ENCODE data around the gene FHOD1. TPM values are rescaled to one million over a fixed set of nuclear protein-coding genes. Genes with fewer than 3 reads are reported as not detected.

Gene FHOD1
- total and polyA plus RNA-seq, 10 of the 15 experiments (the other 5 are each of a cell fraction or from before 2014, with no cell fraction given): 8.9 to 65.7 (median 18.1) TPM

GRCh38 chr16:67226804-67227566 lies 20.3 kb downstream of the FHOD1 start, which contains the start of gene TMEM208 (continued):
- TF ChIP-seq ATF3 (IDR thresholded peaks at IDR 0.05; ENCODE audit: borderline replicate concordance, extremely low read depth, low read depth, low read length): peak; percentile 98
- no peak for TF ChIP-seq USF2 (IDR thresholded peaks at IDR 0.05; ENCODE audit: borderline replicate concordance, low read depth, low read length)
- peak; percentile 96 for TF ChIP-seq NBN (IDR thresholded peaks at IDR 0.05)
- TF ChIP-seq LARP7 (IDR thresholded peaks at IDR 0.05): peak; percentile 58; the same call in 1 of the 2 replicates
- TF ChIP-seq RCOR1 (conservative IDR thresholded peaks at IDR 0.05; ENCODE audit: low read depth, low read length): 0 out of 2 replicates have a peak, but pooled peaks have one; percentile 44
- TF ChIP-seq NR2C1 (IDR thresholded peaks at IDR 0.05): peak; percentile 79
- no peak; the same call in 1 of the 2 replicates for TF ChIP-seq NFXL1 (IDR thresholded peaks at IDR 0.05; ENCODE audit: borderline replicate concordance)
- TF ChIP-seq, protein P1, sequence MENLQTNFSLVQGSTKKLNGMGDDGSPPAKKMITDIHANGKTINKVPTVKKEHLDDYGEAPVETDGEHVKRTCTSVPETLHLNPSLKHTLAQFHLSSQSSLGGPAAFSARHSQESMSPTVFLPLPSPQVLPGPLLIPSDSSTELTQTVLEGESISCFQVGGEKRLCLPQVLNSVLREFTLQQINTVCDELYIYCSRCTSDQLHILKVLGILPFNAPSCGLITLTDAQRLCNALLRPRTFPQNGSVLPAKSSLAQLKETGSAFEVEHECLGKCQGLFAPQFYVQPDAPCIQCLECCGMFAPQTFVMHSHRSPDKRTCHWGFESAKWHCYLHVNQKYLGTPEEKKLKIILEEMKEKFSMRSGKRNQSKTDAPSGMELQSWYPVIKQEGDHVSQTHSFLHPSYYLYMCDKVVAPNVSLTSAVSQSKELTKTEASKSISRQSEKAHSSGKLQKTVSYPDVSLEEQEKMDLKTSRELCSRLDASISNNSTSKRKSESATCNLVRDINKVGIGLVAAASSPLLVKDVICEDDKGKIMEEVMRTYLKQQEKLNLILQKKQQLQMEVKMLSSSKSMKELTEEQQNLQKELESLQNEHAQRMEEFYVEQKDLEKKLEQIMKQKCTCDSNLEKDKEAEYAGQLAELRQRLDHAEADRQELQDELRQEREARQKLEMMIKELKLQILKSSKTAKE (IDR thresholded peaks at IDR 0.05; ENCODE audit: low read depth, poor library complexity, severe bottlenecking): no peak
- TF ChIP-seq ETV6 (conservative IDR thresholded peaks at IDR 0.05 in 1 of 2, IDR thresholded peaks at IDR 0.05 in 1 of 2; ENCODE audit: borderline replicate concordance in 1 of 2, low read depth in 1 of 2): no peak
- peak; percentile 78 for TF ChIP-seq SREBF2 (IDR thresholded peaks at IDR 0.05; ENCODE audit: low read length)
- no peak for TF ChIP-seq HDAC6 (IDR thresholded peaks at IDR 0.05; ENCODE audit: unreplicated experiment)
- no peak for TF ChIP-seq ZNF622 (IDR thresholded peaks at IDR 0.05)
- no peak for TF ChIP-seq SUPT20H (IDR thresholded peaks at IDR 0.05; ENCODE audit: borderline replicate concordance, control insufficient read depth, low read depth, low read length)
- no peak for TF ChIP-seq NR2C2 (IDR thresholded peaks at IDR 0.05; ENCODE audit: borderline replicate concordance, control insufficient read depth, insufficient read length, low read depth)
- peak; percentile 53 for TF ChIP-seq TBL1XR1 (IDR thresholded peaks at IDR 0.05; ENCODE audit: low read depth, low read length)
- TF ChIP-seq, protein P2, sequence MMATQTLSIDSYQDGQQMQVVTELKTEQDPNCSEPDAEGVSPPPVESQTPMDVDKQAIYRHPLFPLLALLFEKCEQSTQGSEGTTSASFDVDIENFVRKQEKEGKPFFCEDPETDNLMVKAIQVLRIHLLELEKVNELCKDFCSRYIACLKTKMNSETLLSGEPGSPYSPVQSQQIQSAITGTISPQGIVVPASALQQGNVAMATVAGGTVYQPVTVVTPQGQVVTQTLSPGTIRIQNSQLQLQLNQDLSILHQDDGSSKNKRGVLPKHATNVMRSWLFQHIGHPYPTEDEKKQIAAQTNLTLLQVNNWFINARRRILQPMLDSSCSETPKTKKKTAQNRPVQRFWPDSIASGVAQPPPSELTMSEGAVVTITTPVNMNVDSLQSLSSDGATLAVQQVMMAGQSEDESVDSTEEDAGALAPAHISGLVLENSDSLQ (IDR thresholded peaks at IDR 0.05): peak; percentile 73
- peak; percentile 100 for TF ChIP-seq CREM (IDR thresholded peaks at IDR 0.05; ENCODE audit: low read depth)
- TF ChIP-seq NFIC (IDR thresholded peaks at IDR 0.05; ENCODE audit: low read depth, low read length): no peak
- TF ChIP-seq, protein P3, sequence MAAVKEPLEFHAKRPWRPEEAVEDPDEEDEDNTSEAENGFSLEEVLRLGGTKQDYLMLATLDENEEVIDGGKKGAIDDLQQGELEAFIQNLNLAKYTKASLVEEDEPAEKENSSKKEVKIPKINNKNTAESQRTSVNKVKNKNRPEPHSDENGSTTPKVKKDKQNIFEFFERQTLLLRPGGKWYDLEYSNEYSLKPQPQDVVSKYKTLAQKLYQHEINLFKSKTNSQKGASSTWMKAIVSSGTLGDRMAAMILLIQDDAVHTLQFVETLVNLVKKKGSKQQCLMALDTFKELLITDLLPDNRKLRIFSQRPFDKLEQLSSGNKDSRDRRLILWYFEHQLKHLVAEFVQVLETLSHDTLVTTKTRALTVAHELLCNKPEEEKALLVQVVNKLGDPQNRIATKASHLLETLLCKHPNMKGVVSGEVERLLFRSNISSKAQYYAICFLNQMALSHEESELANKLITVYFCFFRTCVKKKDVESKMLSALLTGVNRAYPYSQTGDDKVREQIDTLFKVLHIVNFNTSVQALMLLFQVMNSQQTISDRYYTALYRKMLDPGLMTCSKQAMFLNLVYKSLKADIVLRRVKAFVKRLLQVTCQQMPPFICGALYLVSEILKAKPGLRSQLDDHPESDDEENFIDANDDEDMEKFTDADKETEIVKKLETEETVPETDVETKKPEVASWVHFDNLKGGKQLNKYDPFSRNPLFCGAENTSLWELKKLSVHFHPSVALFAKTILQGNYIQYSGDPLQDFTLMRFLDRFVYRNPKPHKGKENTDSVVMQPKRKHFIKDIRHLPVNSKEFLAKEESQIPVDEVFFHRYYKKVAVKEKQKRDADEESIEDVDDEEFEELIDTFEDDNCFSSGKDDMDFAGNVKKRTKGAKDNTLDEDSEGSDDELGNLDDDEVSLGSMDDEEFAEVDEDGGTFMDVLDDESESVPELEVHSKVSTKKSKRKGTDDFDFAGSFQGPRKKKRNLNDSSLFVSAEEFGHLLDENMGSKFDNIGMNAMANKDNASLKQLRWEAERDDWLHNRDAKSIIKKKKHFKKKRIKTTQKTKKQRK (IDR thresholded peaks at IDR 0.05; ENCODE audit: low read depth, low read length): no peak
- TF ChIP-seq JUNB (IDR thresholded peaks at IDR 0.05): no peak
- TF ChIP-seq TCF12 (IDR thresholded peaks at IDR 0.05; ENCODE audit: low read depth, low read length): no peak

Measured in GM12878 (cell line).